Cardiac muscle cell (in vitro differentiated cells and primary cell): ENCODE results near the gene ACKR4. TPM values are rescaled to one million over a fixed set of nuclear protein-coding genes. Genes with fewer than 3 reads are reported as not detected.
"Not testable (repeated sequence)": the region's sequence is repeated elsewhere in the genome, so short reads cannot be mapped to it uniquely, and the experiment has no call there.

Experiments used
- DNase-seq, 2 donors: peaks; one replicate each; pipeline versions ENCODE4 v3.0.0 to v3.0.0-alpha.2; 2010 to 2017; ENCODE audit warnings: low read depth in 1 of 2, low spot score in 1 of 2
- H3K27ac ChIP-seq: fragments of 200-600 bp; sonication (generic); 2 replicates; pipeline ENCODE4 v1.5.1; 2016
- H3K27me3 ChIP-seq: fragments of 200-600 bp; sonication (generic); 2 replicates; pipeline ENCODE4 v1.6.0; 2016; ENCODE audit warnings: control low read depth
- H3K36me3 ChIP-seq: fragments of 200-600 bp; sonication (generic); 2 replicates; pipeline ENCODE4 v1.5.1; 2016; ENCODE audit warnings: control low read depth
- H3K4me1 ChIP-seq: fragments of 200-600 bp; sonication (generic); 2 replicates; pipeline ENCODE4 v1.8.1; 2017; ENCODE audit warnings: low read depth, mild to moderate bottlenecking, mixed run types
- H3K4me3 ChIP-seq: fragments of 200-600 bp; sonication (generic); 2 replicates; pipeline ENCODE4 v1.5.1; 2016; ENCODE audit warnings: mild to moderate bottlenecking
- H3K9me3 ChIP-seq: fragments of 200-600 bp; sonication (generic); 2 replicates; pipeline ENCODE4 v1.5.1; 2017; ENCODE audit warnings: low read depth, mild to moderate bottlenecking, control low read depth
- CTCF ChIP-seq: IDR thresholded peaks from 2 replicates; pipeline ENCODE4 v1.5.1; 2012; ENCODE audit warnings: low read depth, mild to moderate bottlenecking, low read length
- polyA plus RNA-seq: library from polyadenylated mRNA; unstranded; fragments of >200 nt; fragmentation: Nextera tagmentation; extraction: Ambion mirVana; gene quantifications from 2 replicates; pipeline ENCODE4 v1.2.1, GENCODE V29; 2016
- total RNA-seq: library from RNA; depleted of rRNA; stranded (reverse); fragments of >200 nt; gene quantifications from 2 replicates; pipeline ENCODE4 v1.2.3, GENCODE V29; 2016

ACKR4 gene
- total and polyA plus RNA-seq, 2 experiments from 2014 or later = not detected

DNA sequence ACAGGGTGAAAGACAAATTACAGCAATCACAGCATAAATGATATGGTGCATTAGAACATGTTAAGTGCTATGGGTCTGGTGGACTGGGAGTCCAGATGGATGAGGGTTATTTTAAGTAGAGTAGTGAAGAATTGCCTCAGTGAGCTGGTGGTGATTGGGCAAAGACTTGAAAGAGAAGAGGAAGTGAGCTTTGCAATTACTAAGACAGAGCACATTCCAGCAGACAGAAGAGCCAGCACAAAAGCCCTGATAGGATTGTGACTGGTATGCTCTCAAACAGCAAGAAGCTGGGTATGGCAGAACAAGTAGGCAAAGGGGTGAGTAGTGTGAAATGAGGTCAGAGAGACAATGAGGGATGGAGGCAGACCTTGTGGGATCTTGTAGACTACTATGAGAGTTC is 2.1 kb upstream of the ACKR4 start:
- H3K27me3 ChIP-seq = no peaks in the 10 kb centered on the region
- peak in 1 of 2 donors; percentile 58 for DNase-seq
- peaks cover 3% of the 10 kb centered on the region for H3K36me3 ChIP-seq
- H3K4me1 ChIP-seq = no peaks in the 10 kb centered on the region
- H3K9me3 ChIP-seq = no peaks in the 10 kb centered on the region
- no peak for TF ChIP-seq CTCF
- H3K27ac ChIP-seq = no peak overlapping the region
- H3K4me3 ChIP-seq = no peak overlapping the region

GRCh38 chr3:132596326-132596725 is 744 bp upstream of the ACKR4 start:
- H3K27ac ChIP-seq = no peak overlapping the region
- no peaks in the 10 kb centered on the region for H3K27me3 ChIP-seq
- H3K4me1 ChIP-seq = no peaks in the 10 kb centered on the region
- H3K36me3 ChIP-seq = peaks cover 3% of the 10 kb centered on the region
- TF ChIP-seq CTCF = no peak
- no peak for DNase-seq
- no peak overlapping the region for H3K4me3 ChIP-seq
- H3K9me3 ChIP-seq = no peaks in the 10 kb centered on the region

DNA sequence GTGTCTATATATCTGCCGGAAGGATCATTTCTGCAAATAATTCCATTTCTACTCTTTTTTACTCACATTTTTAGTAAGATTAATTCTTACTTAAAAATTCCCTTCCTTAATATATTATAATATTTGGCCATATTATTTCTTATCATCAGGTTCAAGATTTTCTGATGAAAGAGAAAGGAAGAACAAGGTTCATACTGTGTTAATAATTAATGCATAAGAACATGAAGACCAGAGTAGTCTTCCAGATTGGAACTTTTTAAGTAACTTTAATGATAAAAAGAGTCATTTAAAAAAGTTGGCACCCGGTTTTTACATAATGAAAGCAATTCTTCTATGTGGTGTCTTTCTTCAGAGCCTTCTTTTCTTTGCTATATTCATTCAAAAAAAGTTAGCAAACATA is 590 bp downstream of the ACKR4 start:
- peaks cover 6% of the 10 kb centered on the region for H3K36me3 ChIP-seq
- no peak for DNase-seq
- no peak for TF ChIP-seq CTCF
- H3K27me3 ChIP-seq = no peaks in the 10 kb centered on the region
- H3K4me3 ChIP-seq = no peak overlapping the region
- H3K27ac ChIP-seq = no peak overlapping the region
- no peaks in the 10 kb centered on the region for H3K4me1 ChIP-seq
- no peaks in the 10 kb centered on the region for H3K9me3 ChIP-seq

DNA sequence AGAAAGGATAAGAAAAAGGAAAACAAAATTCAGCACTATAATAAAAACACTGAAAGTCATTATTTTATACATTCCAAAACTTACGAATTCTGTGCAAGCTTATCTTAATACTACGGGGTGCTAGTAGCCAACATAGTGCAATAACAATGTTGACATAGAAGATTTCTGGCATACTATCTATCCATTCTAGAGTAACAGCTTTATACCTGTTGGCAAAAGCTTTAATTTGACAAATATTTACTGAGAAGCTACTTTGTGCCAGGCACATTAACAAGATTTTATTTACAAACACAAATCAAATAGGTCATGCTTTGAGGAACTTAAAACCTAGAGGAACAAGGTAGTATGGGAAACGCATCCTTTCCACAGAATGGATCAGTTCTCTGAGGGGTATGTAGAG is 1.1 kb downstream of the ACKR4 start:
- H3K27ac ChIP-seq = no peak overlapping the region
- H3K36me3 ChIP-seq = peaks cover 6% of the 10 kb centered on the region
- no peaks in the 10 kb centered on the region for H3K4me1 ChIP-seq
- H3K9me3 ChIP-seq = no peaks in the 10 kb centered on the region
- no peaks in the 10 kb centered on the region for H3K27me3 ChIP-seq
- TF ChIP-seq CTCF = no peak
- no peak for DNase-seq
- no peak overlapping the region for H3K4me3 ChIP-seq

GRCh38 chr3:132600614-132601013 is 3.5 kb downstream of the ACKR4 start:
- not testable (repeated sequence) for H3K4me1 ChIP-seq, H3K27ac ChIP-seq, H3K27me3 ChIP-seq, H3K36me3 ChIP-seq, H3K4me3 ChIP-seq, H3K9me3 ChIP-seq
- peak in 1 of 2 donors; percentile 25 for DNase-seq

- peak overlapping the region; percentile 12 for H3K27ac ChIP-seq
- peak in 1 of 2 donors; percentile 28 for DNase-seq
- TF ChIP-seq CTCF = no peak
These were observed 8.3 kb downstream of the ACKR4 start for GRCh38 chr3:132605374-132605792.

More at GRCh38 chr3:132605374-132605792, 8.3 kb downstream of the ACKR4 start:
- no peaks in the 10 kb centered on the region for H3K9me3 ChIP-seq
- peaks cover 3% of the 10 kb centered on the region for H3K36me3 ChIP-seq
- H3K27me3 ChIP-seq = no peaks in the 10 kb centered on the region
- H3K4me1 ChIP-seq = no peaks in the 10 kb centered on the region
- H3K4me3 ChIP-seq = no peak overlapping the region
